ENCODE measurements around the gene PLCD3.
A peak's percentile ranks its signal among the peaks of the same experiment; 100 is the strongest.

Gene PLCD3

GRCh38 chr17:45132320-45132571 is at the start of gene PLCD3:
Gene PLCD3 (minus strand): TSS chr17:45132515. CDS start chr17:45132410, 105 bp downstream.
- Mint-ChIP-seq H3K27me3 (ENCODE audit: low read depth, poor library complexity) (peaks cover 5% of the 10 kb centered on the region), H3K4me1 (peaks cover 47% of the 10 kb centered on the region), H3K27ac (no peak within 1 kb of the TSS), H3K36me3 (ENCODE audit: low read depth) (no peaks in the 10 kb centered on the region), H3K9me3 (peaks cover 8% of the 10 kb centered on the region), H3K4me3 (peak within 1 kb of the TSS; percentile 81)
- DNase-seq, result peak; percentile 86
- no peak for TF ChIP-seq CTCF (IDR thresholded peaks at IDR 0.05)

GRCh38 chr17:45177563-45177962 is 45.2 kb upstream of the PLCD3 start:
- H3K27ac Mint-ChIP-seq, result no peak overlapping the region
- peaks cover 38% of the 10 kb centered on the region for H3K4me1 Mint-ChIP-seq
- no peak for DNase-seq
- no peaks in the 10 kb centered on the region for H3K9me3 Mint-ChIP-seq
- no peaks in the 10 kb centered on the region for H3K27me3 Mint-ChIP-seq (ENCODE audit: low read depth, poor library complexity)
- TF ChIP-seq CTCF (IDR thresholded peaks at IDR 0.05), result no peak
- no peaks in the 10 kb centered on the region for H3K36me3 Mint-ChIP-seq (ENCODE audit: low read depth)
- H3K4me3 Mint-ChIP-seq, result no peak overlapping the region

GRCh38 chr17:45175759-45176115 is 43.4 kb upstream of the PLCD3 start:
- no peak for DNase-seq
- H3K36me3 Mint-ChIP-seq (ENCODE audit: low read depth), result no peaks in the 10 kb centered on the region
- no peak overlapping the region for H3K27ac Mint-ChIP-seq
- H3K9me3 Mint-ChIP-seq, result no peaks in the 10 kb centered on the region
- no peaks in the 10 kb centered on the region for H3K27me3 Mint-ChIP-seq (ENCODE audit: low read depth, poor library complexity)
- no peak for TF ChIP-seq CTCF (IDR thresholded peaks at IDR 0.05)
- H3K4me1 Mint-ChIP-seq, result peaks cover 51% of the 10 kb centered on the region
- H3K4me3 Mint-ChIP-seq, result peak overlapping the region; percentile 44

- H3K27me3 Mint-ChIP-seq (ENCODE audit: low read depth, poor library complexity), result no peaks in the 10 kb centered on the region
- H3K36me3 Mint-ChIP-seq (ENCODE audit: low read depth), result peaks cover 22% of the 10 kb centered on the region
- H3K4me3 Mint-ChIP-seq, result no peak overlapping the region
- DNase-seq, result peak; percentile 16
- H3K4me1 Mint-ChIP-seq, result peaks cover 66% of the 10 kb centered on the region
- peak overlapping the region; percentile 77 for H3K27ac Mint-ChIP-seq
- no peak for TF ChIP-seq CTCF (IDR thresholded peaks at IDR 0.05)
- no peaks in the 10 kb centered on the region for H3K9me3 Mint-ChIP-seq
Observed at GRCh38 chr17:45172541-45173286, 40.4 kb upstream of the PLCD3 start.

GRCh38 chr17:45172232-45172540 is 39.9 kb upstream of the PLCD3 start:
- Mint-ChIP-seq H3K27ac (peak overlapping the region; percentile 89), H3K4me3 (no peak overlapping the region), H3K4me1 (peaks cover 63% of the 10 kb centered on the region), H3K9me3 (no peaks in the 10 kb centered on the region), H3K27me3 (ENCODE audit: low read depth, poor library complexity) (no peaks in the 10 kb centered on the region), H3K36me3 (ENCODE audit: low read depth) (peaks cover 22% of the 10 kb centered on the region)
- TF ChIP-seq CTCF (IDR thresholded peaks at IDR 0.05), result no peak
- no peak for DNase-seq

Data from nephron progenitor cell (in vitro differentiated cells).